ENCODE measurements around the gene ARSK.

Gene ARSK

GRCh38 chr5:95591490-95591901 lies 36.6 kb downstream of the ARSK start:
- H3K4me3 Mint-ChIP-seq = peak overlapping the region; percentile 50
- H3K4me1 Mint-ChIP-seq (ENCODE audit: low read depth) = peaks cover 27% of the 10 kb centered on the region
- H3K27me3 Mint-ChIP-seq (ENCODE audit: low read depth) = no peaks in the 10 kb centered on the region
- peaks cover 2% of the 10 kb centered on the region for H3K36me3 Mint-ChIP-seq (ENCODE audit: low read depth)
- peak; percentile 14 for DNase-seq (ENCODE audit: low spot score)
- H3K9me3 Mint-ChIP-seq = no peaks in the 10 kb centered on the region
- peak overlapping the region; percentile 6 for H3K27ac Mint-ChIP-seq

- Mint-ChIP-seq H3K27me3 (ENCODE audit: low read depth) (no peaks in the 10 kb centered on the region), H3K4me3 (no peak overlapping the region), H3K9me3 (no peaks in the 10 kb centered on the region), H3K36me3 (ENCODE audit: low read depth) (peaks cover 2% of the 10 kb centered on the region), H3K27ac (no peak overlapping the region), H3K4me1 (ENCODE audit: low read depth) (peaks cover 22% of the 10 kb centered on the region)
- DNase-seq (ENCODE audit: low spot score) = no peak
These were observed 40.5 kb downstream of the ARSK start for GRCh38 chr5:95595289-95595931.

GRCh38 chr5:95599252-95599651 lies 44.4 kb downstream of the ARSK start:
- no peak overlapping the region for H3K27ac Mint-ChIP-seq
- H3K9me3 Mint-ChIP-seq = no peaks in the 10 kb centered on the region
- no peaks in the 10 kb centered on the region for H3K27me3 Mint-ChIP-seq (ENCODE audit: low read depth)
- H3K4me3 Mint-ChIP-seq = no peak overlapping the region
- H3K36me3 Mint-ChIP-seq (ENCODE audit: low read depth) = peaks cover 6% of the 10 kb centered on the region
- H3K4me1 Mint-ChIP-seq (ENCODE audit: low read depth) = no peaks in the 10 kb centered on the region
- no peak for DNase-seq (ENCODE audit: low spot score)

- H3K9me3 Mint-ChIP-seq = no peaks in the 10 kb centered on the region
- H3K27me3 Mint-ChIP-seq (ENCODE audit: low read depth) = no peaks in the 10 kb centered on the region
- H3K4me1 Mint-ChIP-seq (ENCODE audit: low read depth) = no peaks in the 10 kb centered on the region
- no peak for DNase-seq (ENCODE audit: low spot score)
- peaks cover 9% of the 10 kb centered on the region for H3K36me3 Mint-ChIP-seq (ENCODE audit: low read depth)
- no peak overlapping the region for H3K4me3 Mint-ChIP-seq
- no peak overlapping the region for H3K27ac Mint-ChIP-seq
These were observed 45.7 kb downstream of the ARSK start for GRCh38 chr5:95600557-95600956.

- Mint-ChIP-seq H3K36me3 (ENCODE audit: low read depth) (peaks cover 11% of the 10 kb centered on the region), H3K4me1 (ENCODE audit: low read depth) (no peaks in the 10 kb centered on the region), H3K4me3 (no peak overlapping the region), H3K27me3 (ENCODE audit: low read depth) (no peaks in the 10 kb centered on the region), H3K9me3 (no peaks in the 10 kb centered on the region), H3K27ac (no peak overlapping the region)
- no peak for DNase-seq (ENCODE audit: low spot score)
These were observed 50.9 kb downstream of the ARSK start for GRCh38 chr5:95605786-95606185.

GRCh38 chr5:95606419-95606818 lies 51.5 kb downstream of the ARSK start:
- Mint-ChIP-seq H3K4me3 (no peak overlapping the region), H3K4me1 (ENCODE audit: low read depth) (no peaks in the 10 kb centered on the region)

GRCh38 chr5:95609711-95610110 lies 54.8 kb downstream of the ARSK start:
- DNase-seq (ENCODE audit: low spot score) = no peak
- Mint-ChIP-seq H3K27ac (no peak overlapping the region), H3K27me3 (ENCODE audit: low read depth) (no peaks in the 10 kb centered on the region), H3K36me3 (ENCODE audit: low read depth) (peaks cover 18% of the 10 kb centered on the region), H3K4me3 (no peak overlapping the region), H3K4me1 (ENCODE audit: low read depth) (peaks cover under 1% of the 10 kb centered on the region), H3K9me3 (peaks cover 15% of the 10 kb centered on the region)

More at GRCh38 chr5:95606419-95606818, 51.5 kb downstream of the ARSK start:
- H3K27me3 Mint-ChIP-seq (ENCODE audit: low read depth) = no peaks in the 10 kb centered on the region
- H3K36me3 Mint-ChIP-seq (ENCODE audit: low read depth) = peaks cover 10% of the 10 kb centered on the region
- no peak overlapping the region for H3K27ac Mint-ChIP-seq
- DNase-seq (ENCODE audit: low spot score) = no peak
- no peaks in the 10 kb centered on the region for H3K9me3 Mint-ChIP-seq

GRCh38 chr5:95610546-95610945 lies 55.6 kb downstream of the ARSK start:
- no peaks in the 10 kb centered on the region for H3K27me3 Mint-ChIP-seq (ENCODE audit: low read depth)
- peaks cover 20% of the 10 kb centered on the region for H3K36me3 Mint-ChIP-seq (ENCODE audit: low read depth)
- H3K9me3 Mint-ChIP-seq = peaks cover 15% of the 10 kb centered on the region
- no peak overlapping the region for H3K4me3 Mint-ChIP-seq
- peaks cover 5% of the 10 kb centered on the region for H3K4me1 Mint-ChIP-seq (ENCODE audit: low read depth)
- H3K27ac Mint-ChIP-seq = no peak overlapping the region
- no peak for DNase-seq (ENCODE audit: low spot score)

GRCh38 chr5:95611396-95611795 lies 56.5 kb downstream of the ARSK start:
- no peak overlapping the region for H3K27ac Mint-ChIP-seq
- H3K9me3 Mint-ChIP-seq = peaks cover 15% of the 10 kb centered on the region
- H3K36me3 Mint-ChIP-seq (ENCODE audit: low read depth) = peaks cover 20% of the 10 kb centered on the region

GRCh38 chr5:95613514-95613913 lies 58.6 kb downstream of the ARSK start:
- H3K9me3 Mint-ChIP-seq = peaks cover 15% of the 10 kb centered on the region
- no peak overlapping the region for H3K27ac Mint-ChIP-seq
- peaks cover 7% of the 10 kb centered on the region for H3K4me1 Mint-ChIP-seq (ENCODE audit: low read depth)
- no peak for DNase-seq (ENCODE audit: low spot score)
- peaks cover 18% of the 10 kb centered on the region for H3K36me3 Mint-ChIP-seq (ENCODE audit: low read depth)
- H3K27me3 Mint-ChIP-seq (ENCODE audit: low read depth) = peaks cover 2% of the 10 kb centered on the region
- H3K4me3 Mint-ChIP-seq = no peak overlapping the region

More at GRCh38 chr5:95611396-95611795, 56.5 kb downstream of the ARSK start:
- DNase-seq (ENCODE audit: low spot score) = no peak
- no peaks in the 10 kb centered on the region for H3K27me3 Mint-ChIP-seq (ENCODE audit: low read depth)
- H3K4me1 Mint-ChIP-seq (ENCODE audit: low read depth) = peaks cover 7% of the 10 kb centered on the region
- H3K4me3 Mint-ChIP-seq = no peak overlapping the region

- peaks cover 21% of the 10 kb centered on the region for H3K36me3 Mint-ChIP-seq (ENCODE audit: low read depth)
- H3K4me1 Mint-ChIP-seq (ENCODE audit: low read depth) = peaks cover 22% of the 10 kb centered on the region
- H3K27me3 Mint-ChIP-seq (ENCODE audit: low read depth) = peaks cover 13% of the 10 kb centered on the region
- peaks cover 15% of the 10 kb centered on the region for H3K9me3 Mint-ChIP-seq
- DNase-seq (ENCODE audit: low spot score) = no peak
- no peak overlapping the region for H3K27ac Mint-ChIP-seq
- H3K4me3 Mint-ChIP-seq = no peak overlapping the region
These were observed 60.2 kb downstream of the ARSK start for GRCh38 chr5:95615164-95615467.

GRCh38 chr5:95617057-95617456 lies 62.2 kb downstream of the ARSK start:
- Mint-ChIP-seq H3K27ac (no peak overlapping the region), H3K36me3 (ENCODE audit: low read depth) (peaks cover 21% of the 10 kb centered on the region), H3K4me3 (no peak overlapping the region), H3K4me1 (ENCODE audit: low read depth) (peaks cover 28% of the 10 kb centered on the region), H3K9me3 (peaks cover 15% of the 10 kb centered on the region), H3K27me3 (ENCODE audit: low read depth) (peaks cover 13% of the 10 kb centered on the region)
- no peak for DNase-seq (ENCODE audit: low spot score)

- H3K27ac Mint-ChIP-seq = no peak overlapping the region
- H3K9me3 Mint-ChIP-seq = no peaks in the 10 kb centered on the region
- H3K4me3 Mint-ChIP-seq = peak overlapping the region; percentile 89
- DNase-seq (ENCODE audit: low spot score) = no peak
- H3K36me3 Mint-ChIP-seq (ENCODE audit: low read depth) = peaks cover 11% of the 10 kb centered on the region
- H3K4me1 Mint-ChIP-seq (ENCODE audit: low read depth) = peaks cover 36% of the 10 kb centered on the region
- peaks cover 15% of the 10 kb centered on the region for H3K27me3 Mint-ChIP-seq (ENCODE audit: low read depth)
These were observed 64.2 kb downstream of the ARSK start for GRCh38 chr5:95619096-95619495.

GRCh38 chr5:95619514-95620029 lies 64.7 kb downstream of the ARSK start:
- no peak for DNase-seq (ENCODE audit: low spot score)
- peaks cover 36% of the 10 kb centered on the region for H3K4me1 Mint-ChIP-seq (ENCODE audit: low read depth)
- peaks cover 8% of the 10 kb centered on the region for H3K36me3 Mint-ChIP-seq (ENCODE audit: low read depth)
- H3K27me3 Mint-ChIP-seq (ENCODE audit: low read depth) = peaks cover 17% of the 10 kb centered on the region
- peak overlapping the region; percentile 89 for H3K4me3 Mint-ChIP-seq
- peak overlapping the region; percentile 77 for H3K27ac Mint-ChIP-seq
- H3K9me3 Mint-ChIP-seq = no peaks in the 10 kb centered on the region
